HEK293 (cell line): ENCODE results near the gene EEF1AKMT3.

ENCODE experiments used
- CTCF ChIA-PET: fragments of 350-600 bp; formaldehyde crosslinking; extraction: SDS; loops from one replicate; lab custom pipeline; 2021; ENCODE audit warnings: antibody characterized with exemption; lab: Yijun Ruan, JAX
- POLR2A ChIA-PET: fragments of 300-600 bp; formaldehyde crosslinking; extraction: SDS; loops from one replicate; lab custom pipeline; 2020; ENCODE audit warnings: antibody characterized with exemption, inconsistent platforms; lab: Yijun Ruan, JAX
- H3K27ac ChIP-seq: fragments of 200-500 bp; sonication (Bioruptor generic); 2 replicates; pipeline ENCODE4 v1.5.1; 2014; ENCODE audit warnings: low read depth, low read length, control low read depth, inconsistent platforms; ENCODE audit errors: extremely low read depth
- H3K36me3 ChIP-seq, 2 experiments: fragments of 200-500 bp in 1 of 2; sonication (Bioruptor generic) in 1 of 2; 1 replicate in 1 of 2; 2 replicates in 1 of 2; pipeline ENCODE4 v1.5.1; 2014 to 2017; ENCODE audit warnings: inconsistent platforms in 2 of 2, low read length in 2 of 2; ENCODE audit not compliant: control insufficient read depth in 2 of 2, insufficient read depth in 1 of 2
- H3K4me1 ChIP-seq: fragments of 200-500 bp; sonication (Bioruptor generic); 2 replicates; pipeline ENCODE4 v1.5.1; 2014; ENCODE audit warnings: mild to moderate bottlenecking, low read length, inconsistent platforms; ENCODE audit not compliant: control insufficient read depth, insufficient read depth
- H3K4me3 ChIP-seq: 2 replicates; pipeline ENCODE4 v1.5.1; 2011; ENCODE audit warnings: low read depth, mild to moderate bottlenecking, control low read depth, low read length, moderate library complexity
- H3K9me3 ChIP-seq: fragments of 200-500 bp; sonication (Bioruptor generic); 2 replicates; pipeline ENCODE4 v1.5.1; 2014; ENCODE audit warnings: low read depth, low read length, inconsistent platforms; ENCODE audit not compliant: control insufficient read depth, insufficient read depth
- HOXA7 ChIP-seq: sonication (generic); formaldehyde crosslinking; IDR thresholded peaks from 2 replicates; pipeline ENCODE4 v1.8.1; 2022; ENCODE audit warnings: missing genetic modification reagents, borderline replicate concordance
- MYNN ChIP-seq: fragments of 450-650 bp; formaldehyde crosslinking; IDR thresholded peaks from 2 replicates; pipeline ENCODE4 v1.5.1; 2016; ENCODE audit warnings: missing biosample characterization, missing genetic modification characterization, borderline replicate concordance
- YY2 ChIP-seq: fragments of 450-650 bp; formaldehyde crosslinking; IDR thresholded peaks from 2 replicates; pipeline ENCODE4 v1.5.1; 2016; ENCODE audit warnings: missing biosample characterization, missing genetic modification characterization
- ZEB2 ChIP-seq: fragments of 450-650 bp; formaldehyde crosslinking; IDR thresholded peaks from 2 replicates; pipeline ENCODE4 v1.5.1; 2016; ENCODE audit warnings: missing biosample characterization, missing genetic modification characterization
- ZFP3 ChIP-seq: fragments of 450-650 bp; formaldehyde crosslinking; IDR thresholded peaks from 2 replicates; pipeline ENCODE4 v1.5.1; 2016; ENCODE audit warnings: low read depth, missing biosample characterization, missing genetic modification characterization
- ZNF214 ChIP-seq: fragments of 450-650 bp; formaldehyde crosslinking; IDR thresholded peaks from 2 replicates; pipeline ENCODE4 v1.5.1; 2017; ENCODE audit warnings: missing biosample characterization, mild to moderate bottlenecking, missing genetic modification characterization, borderline replicate concordance
- ZNF23 ChIP-seq: fragments of 450-650 bp; formaldehyde crosslinking; IDR thresholded peaks from 2 replicates; pipeline ENCODE4 v1.5.1; 2016; ENCODE audit warnings: missing biosample characterization, missing genetic modification characterization, borderline replicate concordance
- ZNF48 ChIP-seq: fragments of 450-650 bp; formaldehyde crosslinking; IDR thresholded peaks from 2 replicates; pipeline ENCODE4 v1.5.1; 2016; ENCODE audit warnings: missing biosample characterization, missing genetic modification characterization
- ZNF621 ChIP-seq: fragments of 450-650 bp; formaldehyde crosslinking; IDR thresholded peaks from 2 replicates; pipeline ENCODE4 v1.5.1; 2017; ENCODE audit warnings: missing biosample characterization, missing genetic modification characterization
- ZNF776 ChIP-seq: fragments of 450-650 bp; formaldehyde crosslinking; IDR thresholded peaks from 2 replicates; pipeline ENCODE4 v1.5.0; 2017; ENCODE audit warnings: missing biosample characterization, missing genetic modification characterization, borderline replicate concordance
- ZNF830 ChIP-seq: fragments of 450-650 bp; IDR thresholded peaks from 2 replicates; pipeline ENCODE4 v1.5.0; 2018; ENCODE audit warnings: missing biosample characterization, missing genetic modification characterization, low read depth, mild to moderate bottlenecking, moderate library complexity
- TF ChIP-seq, protein P1 (sequence below): fragments of 450-650 bp; formaldehyde crosslinking; IDR thresholded peaks from 2 replicates; pipeline ENCODE4 v1.5.1; 2016; ENCODE audit warnings: missing biosample characterization, missing genetic modification characterization
- TF ChIP-seq, protein P2 (sequence below): fragments of 450-650 bp; formaldehyde crosslinking; IDR thresholded peaks from 2 replicates; pipeline ENCODE4 v1.5.1; 2016; ENCODE audit warnings: missing biosample characterization, missing genetic modification characterization, borderline replicate concordance
- TF ChIP-seq, protein P3 (sequence below): fragments of 450-650 bp; formaldehyde crosslinking; IDR thresholded peaks from 2 replicates; pipeline ENCODE4 v1.5.1; 2017; ENCODE audit warnings: missing biosample characterization, missing genetic modification characterization
- TF ChIP-seq, protein P4 (sequence below): fragments of 450-650 bp; formaldehyde crosslinking; IDR thresholded peaks from 2 replicates; pipeline ENCODE4 v1.5.0; 2017; ENCODE audit warnings: missing biosample characterization, missing genetic modification characterization, borderline replicate concordance

The EEF1AKMT3 gene

DNA sequence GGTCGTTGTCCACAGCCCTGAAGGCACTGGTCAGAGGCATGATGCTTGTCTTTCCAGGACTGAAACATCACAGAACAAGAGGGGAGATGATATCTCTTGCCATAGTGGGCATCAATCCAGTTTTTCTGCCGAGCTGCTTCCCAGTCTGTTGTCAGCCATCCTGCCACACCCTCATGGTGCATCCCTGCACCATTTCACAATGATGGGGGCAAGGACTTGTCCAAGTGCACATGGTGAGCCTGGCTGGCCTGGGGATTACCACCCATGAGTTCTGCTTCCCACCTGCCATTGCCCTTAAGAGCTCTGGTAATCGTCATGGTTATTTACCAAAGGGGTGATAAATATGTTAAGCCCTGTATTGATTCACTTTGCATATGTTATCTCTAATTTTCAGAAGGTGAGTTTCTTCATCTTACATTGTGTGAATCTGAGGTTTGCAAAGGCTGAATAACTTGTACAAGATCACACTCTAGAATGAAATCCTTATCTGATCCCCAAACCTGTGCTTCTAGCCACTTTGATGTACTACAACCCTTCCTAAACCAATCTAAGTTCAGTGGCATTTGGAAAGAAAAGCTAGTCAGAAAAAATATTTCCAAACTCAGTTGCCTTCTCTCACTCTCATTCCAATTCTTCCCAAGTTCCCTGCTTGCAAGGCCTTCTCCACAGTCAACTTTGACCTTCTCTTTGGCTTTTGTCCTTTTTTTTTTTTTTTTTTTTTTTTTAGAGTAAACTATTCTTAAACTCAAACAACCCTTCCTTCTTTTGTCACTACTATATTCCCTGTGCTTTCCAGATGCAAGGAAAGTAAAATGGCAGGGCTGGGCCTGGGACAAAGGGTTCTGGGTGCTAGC is 43.8 kb downstream of the EEF1AKMT3 start:
- Histone ChIP-seq H3K4me3 (no peak overlapping the region), H3K36me3 (peaks cover 0 to 20% of the 10 kb centered on the region in 2 experiments; a peak in 2 of 3 replicates), H3K27ac (no peak overlapping the region), H3K4me1 (no peaks in the 10 kb centered on the region), H3K9me3 (no peaks in the 10 kb centered on the region)
- ChIA-PET CTCF (interaction anchor here (0.8 to 4.5 kb wide), 8 partner anchors 9 to 90 kb away, joined by 3 to 27 read pairs (median 3); no protein-coding TSS in a partner anchor), POLR2A (no interaction called here)
- TF ChIP-seq ZNF830 (tag by site-specific recombination) (no peak), ZNF23 (tag by site-specific recombination) (no peak), HOXA7 (CRISPR knock-in tag) (no peak), YY2 (tag by site-specific recombination) (no peak), ZNF621 (tag by site-specific recombination) (no peak), MYNN (tag by site-specific recombination) (no peak)
- TF ChIP-seq, protein P1, sequence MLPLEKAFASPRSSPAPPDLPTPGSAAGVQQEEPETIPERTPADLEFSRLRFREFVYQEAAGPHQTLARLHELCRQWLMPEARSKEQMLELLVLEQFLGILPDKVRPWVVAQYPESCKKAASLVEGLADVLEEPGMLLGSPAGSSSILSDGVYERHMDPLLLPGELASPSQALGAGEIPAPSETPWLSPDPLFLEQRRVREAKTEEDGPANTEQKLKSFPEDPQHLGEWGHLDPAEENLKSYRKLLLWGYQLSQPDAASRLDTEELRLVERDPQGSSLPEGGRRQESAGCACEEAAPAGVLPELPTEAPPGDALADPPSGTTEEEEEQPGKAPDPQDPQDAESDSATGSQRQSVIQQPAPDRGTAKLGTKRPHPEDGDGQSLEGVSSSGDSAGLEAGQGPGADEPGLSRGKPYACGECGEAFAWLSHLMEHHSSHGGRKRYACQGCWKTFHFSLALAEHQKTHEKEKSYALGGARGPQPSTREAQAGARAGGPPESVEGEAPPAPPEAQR (tag by site-specific recombination), result no peak
- TF ChIP-seq, protein P2, sequence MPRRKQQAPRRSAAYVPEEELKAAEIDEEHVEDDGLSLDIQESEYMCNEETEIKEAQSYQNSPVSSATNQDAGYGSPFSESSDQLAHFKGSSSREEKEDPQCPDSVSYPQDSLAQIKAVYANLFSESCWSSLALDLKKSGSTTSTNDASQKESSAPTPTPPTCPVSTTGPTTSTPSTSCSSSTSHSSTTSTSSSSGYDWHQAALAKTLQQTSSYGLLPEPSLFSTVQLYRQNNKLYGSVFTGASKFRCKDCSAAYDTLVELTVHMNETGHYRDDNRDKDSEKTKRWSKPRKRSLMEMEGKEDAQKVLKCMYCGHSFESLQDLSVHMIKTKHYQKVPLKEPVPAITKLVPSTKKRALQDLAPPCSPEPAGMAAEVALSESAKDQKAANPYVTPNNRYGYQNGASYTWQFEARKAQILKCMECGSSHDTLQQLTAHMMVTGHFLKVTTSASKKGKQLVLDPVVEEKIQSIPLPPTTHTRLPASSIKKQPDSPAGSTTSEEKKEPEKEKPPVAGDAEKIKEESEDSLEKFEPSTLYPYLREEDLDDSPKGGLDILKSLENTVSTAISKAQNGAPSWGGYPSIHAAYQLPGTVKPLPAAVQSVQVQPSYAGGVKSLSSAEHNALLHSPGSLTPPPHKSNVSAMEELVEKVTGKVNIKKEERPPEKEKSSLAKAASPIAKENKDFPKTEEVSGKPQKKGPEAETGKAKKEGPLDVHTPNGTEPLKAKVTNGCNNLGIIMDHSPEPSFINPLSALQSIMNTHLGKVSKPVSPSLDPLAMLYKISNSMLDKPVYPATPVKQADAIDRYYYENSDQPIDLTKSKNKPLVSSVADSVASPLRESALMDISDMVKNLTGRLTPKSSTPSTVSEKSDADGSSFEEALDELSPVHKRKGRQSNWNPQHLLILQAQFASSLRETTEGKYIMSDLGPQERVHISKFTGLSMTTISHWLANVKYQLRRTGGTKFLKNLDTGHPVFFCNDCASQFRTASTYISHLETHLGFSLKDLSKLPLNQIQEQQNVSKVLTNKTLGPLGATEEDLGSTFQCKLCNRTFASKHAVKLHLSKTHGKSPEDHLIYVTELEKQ (tag by site-specific recombination), result no peak
- TF ChIP-seq, protein P3, sequence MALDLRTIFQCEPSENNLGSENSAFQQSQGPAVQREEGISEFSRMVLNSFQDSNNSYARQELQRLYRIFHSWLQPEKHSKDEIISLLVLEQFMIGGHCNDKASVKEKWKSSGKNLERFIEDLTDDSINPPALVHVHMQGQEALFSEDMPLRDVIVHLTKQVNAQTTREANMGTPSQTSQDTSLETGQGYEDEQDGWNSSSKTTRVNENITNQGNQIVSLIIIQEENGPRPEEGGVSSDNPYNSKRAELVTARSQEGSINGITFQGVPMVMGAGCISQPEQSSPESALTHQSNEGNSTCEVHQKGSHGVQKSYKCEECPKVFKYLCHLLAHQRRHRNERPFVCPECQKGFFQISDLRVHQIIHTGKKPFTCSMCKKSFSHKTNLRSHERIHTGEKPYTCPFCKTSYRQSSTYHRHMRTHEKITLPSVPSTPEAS (tag by site-specific recombination), result no peak

DNA sequence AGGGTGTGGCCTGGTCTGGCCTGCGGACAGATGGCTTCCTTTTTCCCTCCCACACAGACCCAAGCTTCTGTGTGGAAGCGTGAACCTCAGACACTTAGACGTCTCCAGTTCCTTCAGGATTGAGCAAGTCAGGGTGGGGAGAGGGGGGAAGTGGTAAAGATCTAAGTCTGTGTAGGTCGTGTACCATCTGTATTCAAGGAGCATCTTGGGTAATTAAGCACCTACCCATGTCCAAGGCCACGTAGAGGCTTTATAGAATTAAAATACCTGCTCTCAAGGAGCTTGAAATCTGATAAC is 44.4 kb downstream of the EEF1AKMT3 start:
- ChIA-PET POLR2A (no interaction called here), CTCF (interaction anchor here (0.8 to 4.5 kb wide), 5 partner anchors 8 to 89 kb away, joined by 3 to 27 read pairs (median 3); no protein-coding TSS in a partner anchor)
- no peak overlapping the region for H3K4me3 ChIP-seq
- H3K9me3 ChIP-seq, result no peaks in the 10 kb centered on the region
- no peaks in the 10 kb centered on the region for H3K4me1 ChIP-seq
- H3K27ac ChIP-seq, result no peak overlapping the region
- peaks cover 0 to 22% of the 10 kb centered on the region in 2 experiments; a peak in 2 of 3 replicates for H3K36me3 ChIP-seq
- no peak for TF ChIP-seq ZEB2 (tag by site-specific recombination)
- no peak for TF ChIP-seq ZFP3 (tag by site-specific recombination)
- TF ChIP-seq ZNF776 (tag by site-specific recombination), result no peak
- no peak for TF ChIP-seq ZNF214 (tag by site-specific recombination)
- TF ChIP-seq, protein P4, sequence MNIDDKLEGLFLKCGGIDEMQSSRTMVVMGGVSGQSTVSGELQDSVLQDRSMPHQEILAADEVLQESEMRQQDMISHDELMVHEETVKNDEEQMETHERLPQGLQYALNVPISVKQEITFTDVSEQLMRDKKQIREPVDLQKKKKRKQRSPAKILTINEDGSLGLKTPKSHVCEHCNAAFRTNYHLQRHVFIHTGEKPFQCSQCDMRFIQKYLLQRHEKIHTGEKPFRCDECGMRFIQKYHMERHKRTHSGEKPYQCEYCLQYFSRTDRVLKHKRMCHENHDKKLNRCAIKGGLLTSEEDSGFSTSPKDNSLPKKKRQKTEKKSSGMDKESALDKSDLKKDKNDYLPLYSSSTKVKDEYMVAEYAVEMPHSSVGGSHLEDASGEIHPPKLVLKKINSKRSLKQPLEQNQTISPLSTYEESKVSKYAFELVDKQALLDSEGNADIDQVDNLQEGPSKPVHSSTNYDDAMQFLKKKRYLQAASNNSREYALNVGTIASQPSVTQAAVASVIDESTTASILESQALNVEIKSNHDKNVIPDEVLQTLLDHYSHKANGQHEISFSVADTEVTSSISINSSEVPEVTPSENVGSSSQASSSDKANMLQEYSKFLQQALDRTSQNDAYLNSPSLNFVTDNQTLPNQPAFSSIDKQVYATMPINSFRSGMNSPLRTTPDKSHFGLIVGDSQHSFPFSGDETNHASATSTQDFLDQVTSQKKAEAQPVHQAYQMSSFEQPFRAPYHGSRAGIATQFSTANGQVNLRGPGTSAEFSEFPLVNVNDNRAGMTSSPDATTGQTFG, result no peak
- TF ChIP-seq ZNF48 (tag by site-specific recombination), result no peak
